Activated CD8-positive, alpha-beta memory T cell treated with anti-CD3 and anti-CD28 coated beads, Interleukin-2, amount 10 ng/mL, durations not matched to agents 7 days and 5 days (primary cell): ENCODE results near the gene P2RX7. TPM values are rescaled to one million over a fixed set of nuclear protein-coding genes. Genes with fewer than 3 reads are reported as not detected.
A peak's percentile ranks its signal among the peaks of the same experiment; 100 is the strongest.
"Not testable (repeated sequence)": the region's sequence is repeated elsewhere in the genome, so short reads cannot be mapped to it uniquely, and the experiment has no call there.

Experiments used
- ATAC-seq: fragments of 150-1000 bp; cut with Tn5 transposase; one replicate; pipeline ENCODE4 v1.10.0; 2021; ENCODE audit warnings: moderate library complexity
- CTCF ChIA-PET: fragments of 350-600 bp; sonication (Branson Sonifier 250); formaldehyde crosslinking; loops from one replicate; lab custom pipeline; 2021; ENCODE audit warnings: antibody characterized with exemption; lab: Charles Lee
- DNase-seq: peaks from one replicate; pipeline ENCODE4 v3.0.0-alpha.2; 2020
- H3K27ac Mint-ChIP-seq: one replicate; pipeline ENCODE4 v1.8.0; 2021; ENCODE audit warnings: mild to moderate bottlenecking, mixed read lengths
- H3K27me3 Mint-ChIP-seq: one replicate; pipeline ENCODE4 v1.8.0; 2021; ENCODE audit warnings: mixed read lengths
- H3K36me3 Mint-ChIP-seq: one replicate; pipeline ENCODE4 v1.8.0; 2021; ENCODE audit warnings: mild to moderate bottlenecking, mixed read lengths
- H3K4me1 Mint-ChIP-seq: one replicate; pipeline ENCODE4 v1.8.0; 2021; ENCODE audit warnings: mixed read lengths
- H3K4me3 Mint-ChIP-seq: one replicate; pipeline ENCODE4 v1.8.0; 2021; ENCODE audit warnings: mild to moderate bottlenecking, moderate library complexity, mixed read lengths
- H3K9me3 Mint-ChIP-seq: one replicate; pipeline ENCODE4 v1.8.0; 2022; ENCODE audit warnings: low read depth, mixed read lengths
- total RNA-seq, 2 experiments: library from RNA; stranded (reverse); gene quantifications; one replicate each; pipeline ENCODE4 v1.2.3, GENCODE V29; 2021

The P2RX7 gene
- total RNA-seq, 2 experiments from 2014 or later: 7.5 to 14.4 TPM

DNA sequence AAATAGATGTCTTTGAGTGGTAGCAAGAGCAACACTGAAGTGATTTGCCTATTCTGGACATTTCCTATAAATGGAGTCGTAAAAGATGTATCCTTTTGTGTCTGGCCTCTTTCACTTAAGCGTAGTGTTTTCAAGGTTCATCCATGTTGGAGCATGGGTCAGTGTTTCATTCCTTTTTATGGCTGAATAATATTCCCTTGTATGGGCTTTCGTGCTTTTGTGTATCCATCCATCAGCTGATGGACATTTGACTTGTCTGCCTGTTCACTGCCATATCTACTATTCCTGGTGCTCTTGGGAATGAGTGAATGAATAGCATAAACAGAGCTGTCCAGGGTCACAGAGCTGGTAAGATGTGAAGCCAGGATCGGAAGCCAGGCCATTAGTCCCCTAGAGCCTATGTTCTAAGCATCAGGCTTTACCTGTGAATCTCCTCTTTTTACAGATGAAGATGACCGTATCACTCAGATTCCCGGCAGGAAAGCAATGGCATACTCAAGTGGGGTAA lies 1.8 kb upstream of the P2RX7 start:
- Mint-ChIP-seq H3K4me1 (peaks cover 76% of the 10 kb centered on the region), H3K27me3 (no peaks in the 10 kb centered on the region), H3K4me3 (no peak overlapping the region), H3K36me3 (peaks cover 8% of the 10 kb centered on the region), H3K27ac (peak overlapping the region; percentile 23), H3K9me3 (peaks cover 2% of the 10 kb centered on the region)
- ATAC-seq: no peak
- DNase-seq: no peak
- CTCF ChIA-PET: no interaction called here

DNA sequence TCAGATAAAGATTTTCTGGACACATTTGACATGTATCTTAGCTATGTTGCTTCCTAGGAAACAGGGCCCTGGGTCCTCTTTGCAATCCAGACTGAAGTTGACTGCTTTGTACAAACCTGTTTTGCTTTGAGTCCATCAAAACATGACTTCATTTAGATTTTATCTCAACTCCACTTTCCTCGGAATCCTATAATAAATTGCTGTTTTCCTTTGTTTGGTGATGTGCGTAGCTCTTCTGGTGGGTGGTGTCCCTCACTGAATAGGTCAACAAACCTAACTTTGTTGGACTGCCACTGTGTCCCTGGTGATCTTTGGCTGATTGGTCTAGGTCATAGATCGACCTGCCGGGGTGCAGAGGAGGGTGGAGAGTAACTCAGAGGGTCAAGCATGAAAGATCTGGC lies 735 bp upstream of the P2RX7 start:
- Mint-ChIP-seq H3K9me3 (peaks cover 2% of the 10 kb centered on the region), H3K4me3 (no peak overlapping the region), H3K27me3 (no peaks in the 10 kb centered on the region), H3K4me1 (peaks cover 70% of the 10 kb centered on the region), H3K36me3 (peaks cover 8% of the 10 kb centered on the region), H3K27ac (peak overlapping the region; percentile 23)
- CTCF ChIA-PET: interaction anchor here (0.6 to 1.5 kb wide), 3 partner anchors 9 to 367 kb away, joined by 3 to 4 read pairs (median 3); no protein-coding TSS in a partner anchor
- DNase-seq: no peak
- no peak for ATAC-seq

DNA sequence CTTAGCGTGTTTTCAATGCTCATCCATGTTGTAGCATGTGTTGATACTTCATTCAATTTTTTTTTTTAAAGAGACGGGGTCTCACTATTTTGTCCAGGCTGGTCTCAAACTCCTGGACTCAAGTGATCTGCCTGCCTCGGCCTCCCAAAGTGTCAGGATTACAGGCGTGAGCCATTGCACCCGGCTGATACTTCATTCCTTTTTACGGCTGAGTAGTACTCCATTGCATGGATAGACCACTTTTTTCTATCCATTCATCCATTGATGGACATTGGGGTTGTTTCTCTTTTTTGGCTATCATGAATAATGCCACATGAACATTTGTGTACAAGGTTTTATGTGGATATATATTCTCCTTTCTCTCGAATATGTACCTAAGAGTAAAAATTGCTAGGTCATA lies 1.2 kb downstream of the P2RX7 start:
- CTCF ChIA-PET: interaction anchor here (0.8 kb wide), 1 partner anchor 24 kb away, joined by 3 read pairs; no protein-coding TSS in a partner anchor
- Mint-ChIP-seq H3K27me3 (no peaks in the 10 kb centered on the region), H3K9me3 (peaks cover 2% of the 10 kb centered on the region), H3K36me3 (peaks cover 16% of the 10 kb centered on the region), H3K4me1 (peaks cover 55% of the 10 kb centered on the region), H3K4me3 (peak overlapping the region; percentile 85), H3K27ac (peak overlapping the region; percentile 82)
- no peak for ATAC-seq
- no peak for DNase-seq

DNA sequence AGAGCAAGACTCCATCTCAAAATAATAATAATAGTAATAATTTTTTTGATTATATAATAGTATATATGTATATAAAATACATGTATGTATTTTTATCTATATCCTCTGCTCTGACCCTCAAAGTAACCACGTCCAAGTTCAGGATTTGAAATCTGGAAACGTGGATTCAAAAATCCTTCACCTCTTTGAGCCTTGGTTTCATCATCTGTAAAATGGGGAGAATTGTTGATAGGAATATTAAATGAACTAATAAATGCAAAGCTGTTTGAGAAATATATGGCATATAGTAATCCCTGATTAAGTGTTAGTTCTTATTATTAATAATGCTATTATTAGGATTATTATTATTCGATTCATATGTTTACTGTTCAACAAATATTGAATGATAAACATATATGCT lies 2.6 kb downstream of the P2RX7 start:
- no peak overlapping the region for H3K4me3 Mint-ChIP-seq
- no peak for ATAC-seq
- no peaks in the 10 kb centered on the region for H3K9me3 Mint-ChIP-seq
- H3K27ac Mint-ChIP-seq: no peak overlapping the region
- peaks cover 42% of the 10 kb centered on the region for H3K4me1 Mint-ChIP-seq
- CTCF ChIA-PET: no interaction called here
- no peak for DNase-seq
- H3K36me3 Mint-ChIP-seq: peaks cover 14% of the 10 kb centered on the region
- H3K27me3 Mint-ChIP-seq: no peaks in the 10 kb centered on the region

DNA sequence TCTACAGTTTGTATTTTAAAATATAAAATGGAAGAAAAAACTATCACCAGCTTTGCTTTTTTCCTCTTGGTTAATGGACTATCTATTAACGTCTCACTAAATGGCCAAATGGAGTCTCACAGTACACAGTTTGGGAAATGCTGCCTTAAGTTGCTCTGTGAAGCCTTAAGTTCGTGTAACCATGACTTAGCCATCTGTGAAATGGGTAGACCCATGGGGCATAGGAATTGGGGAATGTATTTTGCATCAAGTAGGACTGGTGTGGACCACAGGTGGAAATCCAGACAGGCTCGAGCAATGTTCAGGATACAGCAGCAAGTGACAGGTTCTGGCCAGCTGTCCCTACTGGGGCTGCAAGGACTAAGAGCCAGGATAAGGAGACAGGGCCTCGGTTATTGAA lies 4.8 kb downstream of the P2RX7 start:
- peaks cover 18% of the 10 kb centered on the region for H3K36me3 Mint-ChIP-seq
- no peak overlapping the region for H3K27ac Mint-ChIP-seq
- ATAC-seq: no peak
- CTCF ChIA-PET: no interaction called here
- DNase-seq: no peak
- no peaks in the 10 kb centered on the region for H3K27me3 Mint-ChIP-seq
- no peaks in the 10 kb centered on the region for H3K9me3 Mint-ChIP-seq
- peaks cover 22% of the 10 kb centered on the region for H3K4me1 Mint-ChIP-seq
- no peak overlapping the region for H3K4me3 Mint-ChIP-seq

DNA sequence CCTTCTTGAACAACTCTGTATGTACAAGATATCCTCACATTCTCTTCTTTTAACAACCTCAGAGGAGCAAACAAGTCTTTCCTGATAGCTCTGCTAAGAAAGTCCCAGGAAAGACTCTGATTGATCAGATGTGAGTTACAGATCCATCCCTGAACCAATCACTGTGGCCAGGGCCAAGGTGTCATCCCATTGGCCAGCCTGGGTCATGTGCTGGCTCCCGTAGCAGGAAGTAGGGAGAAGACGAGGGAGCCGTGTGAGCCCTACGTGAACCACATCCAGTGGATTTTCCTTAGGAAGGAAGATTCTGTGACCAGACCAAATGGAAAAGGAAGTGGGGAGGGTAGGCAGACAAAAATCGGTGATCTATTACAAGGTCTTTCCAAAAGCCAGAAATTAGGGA lies 5.6 kb downstream of the P2RX7 start:
- CTCF ChIA-PET: interaction anchor here (1.5 kb wide), 1 partner anchor 43 kb away, joined by 4 read pairs; no protein-coding TSS in a partner anchor
- no peak overlapping the region for H3K27ac Mint-ChIP-seq

DNA sequence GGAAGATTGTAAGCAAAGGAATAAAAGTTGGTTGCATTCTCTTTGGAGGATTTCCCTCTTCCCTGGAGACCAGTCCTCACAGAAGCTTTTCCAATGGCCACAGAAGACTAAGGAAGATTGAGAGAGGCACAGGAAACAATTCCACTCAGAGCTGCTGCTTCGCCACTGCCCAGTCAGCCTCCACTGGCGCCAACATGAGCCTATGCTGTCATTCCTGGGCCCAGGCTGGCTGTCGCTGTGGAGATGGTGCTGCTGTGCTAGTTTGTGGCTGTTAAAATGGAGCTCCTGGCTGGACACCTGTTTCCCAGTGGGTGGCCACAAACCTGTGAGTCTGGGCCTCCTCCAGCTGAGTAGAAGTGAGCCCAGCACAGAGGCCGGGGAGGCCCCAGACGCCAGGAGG lies 6.6 kb downstream of the P2RX7 start:
- H3K27ac Mint-ChIP-seq: no peak overlapping the region
- ATAC-seq (no peak), DNase-seq (no peak)
- peaks cover 14% of the 10 kb centered on the region for H3K4me1 Mint-ChIP-seq
- H3K9me3 Mint-ChIP-seq: no peaks in the 10 kb centered on the region
- H3K27me3 Mint-ChIP-seq: no peaks in the 10 kb centered on the region
- no peak overlapping the region for H3K4me3 Mint-ChIP-seq
- CTCF ChIA-PET: interaction anchor here (1.5 kb wide), 1 partner anchor 44 kb away, joined by 4 read pairs; no protein-coding TSS in a partner anchor
- peaks cover 17% of the 10 kb centered on the region for H3K36me3 Mint-ChIP-seq

More for the DNA sequence above, 5.6 kb downstream of the P2RX7 start:
- Mint-ChIP-seq H3K27me3 (no peaks in the 10 kb centered on the region), H3K36me3 (peaks cover 17% of the 10 kb centered on the region), H3K4me3 (no peak overlapping the region), H3K4me1 (peaks cover 16% of the 10 kb centered on the region), H3K9me3 (no peaks in the 10 kb centered on the region)
- no peak for ATAC-seq
- no peak for DNase-seq

DNA sequence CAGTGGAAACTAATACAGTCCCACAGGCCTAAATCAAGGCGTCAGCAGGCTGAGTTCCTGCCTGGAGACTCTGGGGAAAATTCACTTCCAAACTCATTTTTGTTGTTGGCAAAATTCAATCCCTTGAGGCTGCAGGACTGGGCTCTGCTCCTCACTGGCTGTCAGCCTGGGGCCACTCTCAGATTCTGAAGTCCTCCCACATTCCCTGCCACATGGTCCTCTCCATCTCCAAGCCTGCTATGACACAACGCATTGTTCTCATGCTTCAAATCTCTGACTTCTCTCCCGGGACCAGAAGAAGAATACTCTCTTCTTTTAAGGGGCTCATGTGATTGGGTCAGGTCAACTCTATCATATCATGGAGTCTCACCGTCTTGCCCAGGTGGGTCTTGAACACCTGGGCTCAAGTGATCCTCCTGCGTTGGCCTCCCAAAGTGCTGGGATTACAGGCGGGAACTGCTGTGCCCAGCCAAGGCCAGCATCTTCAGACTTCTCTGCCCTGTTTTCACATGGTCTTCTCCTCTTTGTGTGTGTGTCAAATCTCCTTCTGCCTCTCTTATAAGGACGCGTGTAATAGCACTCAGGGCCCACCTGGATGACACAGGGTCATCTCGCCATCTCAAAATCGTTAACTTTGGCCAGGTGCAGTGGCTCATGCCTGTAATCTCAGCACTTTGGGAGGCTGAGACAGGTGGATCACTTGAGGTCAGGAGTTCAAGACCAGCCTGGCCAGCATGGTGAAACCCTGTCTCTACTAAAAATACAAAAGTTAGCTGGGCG lies 9.7 kb downstream of the P2RX7 start:
- ATAC-seq (no peak), DNase-seq (no peak)
- H3K4me3 Mint-ChIP-seq: no peak overlapping the region
- H3K27me3 Mint-ChIP-seq: no peaks in the 10 kb centered on the region
- CTCF ChIA-PET: no interaction called here
- peaks cover 26% of the 10 kb centered on the region for H3K4me1 Mint-ChIP-seq
- peaks cover 21% of the 10 kb centered on the region for H3K36me3 Mint-ChIP-seq
- no peaks in the 10 kb centered on the region for H3K9me3 Mint-ChIP-seq
- H3K27ac Mint-ChIP-seq: no peak overlapping the region

DNA sequence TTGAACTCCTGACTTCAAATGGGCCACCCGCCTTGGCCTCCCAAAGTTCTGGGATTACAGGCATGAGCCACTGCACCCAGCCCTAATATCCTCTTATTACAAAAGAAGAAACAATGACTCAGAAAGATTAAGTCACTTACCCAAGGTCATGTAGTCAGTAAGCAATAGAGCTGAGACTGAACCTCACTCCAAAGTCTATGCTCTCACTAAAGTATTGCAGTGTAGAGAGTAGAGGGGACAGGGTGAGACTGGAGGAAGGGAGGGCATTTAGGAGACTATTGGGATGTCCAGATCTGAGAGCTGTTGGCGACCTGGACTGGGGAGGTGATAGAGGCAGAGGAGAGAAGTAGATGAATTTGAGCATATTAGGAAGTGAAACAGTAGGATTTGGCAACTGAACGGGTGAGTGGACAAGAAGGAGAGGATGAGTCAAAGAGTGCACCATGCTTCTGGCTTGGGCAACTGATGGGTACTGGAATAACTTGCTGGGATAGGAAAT lies 11.8 kb downstream of the P2RX7 start:
- peaks cover 17% of the 10 kb centered on the region for H3K36me3 Mint-ChIP-seq
- no peak for ATAC-seq
- CTCF ChIA-PET: no interaction called here
- peak overlapping the region; percentile 70 for H3K27ac Mint-ChIP-seq
- no peak for DNase-seq
- no peaks in the 10 kb centered on the region for H3K9me3 Mint-ChIP-seq
- H3K27me3 Mint-ChIP-seq: no peaks in the 10 kb centered on the region
- H3K4me1 Mint-ChIP-seq: peaks cover 26% of the 10 kb centered on the region
- H3K4me3 Mint-ChIP-seq: no peak overlapping the region

DNA sequence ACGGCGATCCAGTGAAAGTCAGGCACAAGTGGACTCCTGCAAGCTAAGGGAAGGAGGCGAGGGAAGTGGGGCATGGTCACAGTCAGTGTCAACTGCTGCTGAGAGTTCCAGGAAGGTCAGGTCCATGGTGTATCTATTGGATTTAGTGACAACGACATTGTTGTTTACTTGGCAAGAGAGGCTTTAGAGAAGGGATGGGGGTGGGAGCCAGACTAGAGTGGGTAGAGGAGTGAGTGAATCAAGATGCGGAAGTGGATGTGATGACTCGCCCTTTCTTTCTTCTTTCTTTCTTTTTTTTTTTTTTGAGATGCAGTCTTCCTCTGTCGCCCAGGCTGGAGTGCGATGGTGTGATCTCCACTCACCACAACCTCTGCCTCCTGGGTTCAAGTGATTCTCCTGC lies 12.5 kb downstream of the P2RX7 start:
- peak; percentile 62 for ATAC-seq
- H3K4me1 Mint-ChIP-seq: peaks cover 26% of the 10 kb centered on the region
- peak; percentile 45 for DNase-seq
- no peak overlapping the region for H3K4me3 Mint-ChIP-seq
- peak overlapping the region; percentile 70 for H3K27ac Mint-ChIP-seq
- H3K36me3 Mint-ChIP-seq: peaks cover 17% of the 10 kb centered on the region
- CTCF ChIA-PET: no interaction called here
- no peaks in the 10 kb centered on the region for H3K9me3 Mint-ChIP-seq
- H3K27me3 Mint-ChIP-seq: no peaks in the 10 kb centered on the region

DNA sequence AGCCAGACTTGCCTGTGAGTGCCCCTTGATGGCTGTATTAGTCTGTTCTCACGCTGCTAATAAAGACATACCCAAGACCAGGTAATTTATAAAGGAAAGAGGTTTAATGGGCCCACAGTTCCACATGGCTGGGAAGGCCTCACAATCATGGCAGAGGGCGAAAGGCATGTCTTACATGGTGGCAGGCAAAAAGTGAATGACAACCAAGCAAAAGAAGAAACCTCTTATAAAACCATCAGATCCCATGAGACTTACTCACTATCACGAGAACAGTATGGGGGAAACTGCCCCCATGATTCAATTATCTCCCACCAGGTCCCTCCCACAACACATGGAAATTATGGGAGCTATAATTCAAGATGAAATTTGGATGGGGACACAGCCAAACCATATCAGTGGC lies 16.6 kb downstream of the P2RX7 start:
- not testable (repeated sequence) for H3K27ac Mint-ChIP-seq, ATAC-seq, H3K27me3 Mint-ChIP-seq, DNase-seq, H3K4me3 Mint-ChIP-seq, H3K9me3 Mint-ChIP-seq
- Mint-ChIP-seq H3K4me1 (peaks cover 17% of the 10 kb centered on the region), H3K36me3 (peaks cover 12% of the 10 kb centered on the region)
- CTCF ChIA-PET: interaction anchor here (0.9 kb wide), 1 partner anchor 566 kb away, joined by 3 read pairs; no protein-coding TSS in a partner anchor

DNA sequence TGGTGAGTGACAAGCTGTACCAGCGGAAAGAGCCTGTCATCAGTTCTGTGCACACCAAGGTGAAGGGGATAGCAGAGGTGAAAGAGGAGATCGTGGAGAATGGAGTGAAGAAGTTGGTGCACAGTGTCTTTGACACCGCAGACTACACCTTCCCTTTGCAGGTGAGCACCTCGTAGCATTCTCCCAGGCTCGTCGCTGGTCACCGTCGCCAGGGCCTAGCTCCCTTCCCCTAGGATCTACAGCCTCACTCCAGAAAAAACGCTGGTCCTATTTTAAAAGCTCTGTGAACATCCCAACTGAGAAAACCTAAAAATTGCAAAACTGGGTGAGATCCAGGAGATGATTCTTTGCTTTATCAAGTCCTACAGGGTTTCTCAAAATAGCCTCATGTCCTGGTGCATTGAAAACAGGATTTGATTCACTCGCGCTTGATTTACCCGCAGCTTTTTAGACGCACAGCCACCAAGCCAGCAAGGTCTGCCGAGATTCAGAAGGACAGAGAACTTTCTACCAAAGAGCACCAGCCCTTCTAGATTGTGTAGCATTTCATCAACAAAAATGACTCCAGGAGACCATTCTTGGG lies 22.2 kb downstream of the P2RX7 start:
- Mint-ChIP-seq H3K27ac (no peak overlapping the region), H3K4me3 (no peak overlapping the region), H3K4me1 (peaks cover 6% of the 10 kb centered on the region), H3K36me3 (peaks cover 26% of the 10 kb centered on the region), H3K9me3 (peaks cover 5% of the 10 kb centered on the region), H3K27me3 (no peaks in the 10 kb centered on the region)
- CTCF ChIA-PET: no interaction called here
- DNase-seq (no peak), ATAC-seq (no peak)

DNA sequence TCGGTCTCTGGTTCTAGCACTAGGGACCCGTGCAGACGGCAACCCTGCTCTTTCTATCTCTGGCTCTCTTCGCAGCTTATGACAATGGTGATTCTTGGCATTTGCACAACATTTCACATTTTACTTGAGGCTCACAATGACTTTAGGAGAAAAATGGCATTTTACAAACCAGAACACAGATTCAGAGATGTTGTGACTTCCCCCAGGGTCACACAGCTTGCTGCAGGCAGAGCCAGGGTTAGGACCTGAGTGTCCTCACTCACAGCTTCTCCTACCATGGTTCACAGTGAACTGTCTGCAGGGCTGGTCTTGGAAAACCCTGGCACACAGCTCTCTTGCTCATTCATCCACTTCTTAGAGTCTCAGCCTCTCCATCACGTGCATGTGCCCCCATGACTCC lies 23.7 kb downstream of the P2RX7 start:
- ATAC-seq (no peak), DNase-seq (no peak)
- peaks cover 26% of the 10 kb centered on the region for H3K36me3 Mint-ChIP-seq
- no peaks in the 10 kb centered on the region for H3K27me3 Mint-ChIP-seq
- peaks cover 5% of the 10 kb centered on the region for H3K9me3 Mint-ChIP-seq
- H3K4me3 Mint-ChIP-seq: no peak overlapping the region
- H3K4me1 Mint-ChIP-seq: peaks cover 6% of the 10 kb centered on the region
- CTCF ChIA-PET: no interaction called here
- no peak overlapping the region for H3K27ac Mint-ChIP-seq
